ENCODE results near the gene HMCN2. TPM values are rescaled to one million over a fixed set of nuclear protein-coding genes. Genes with fewer than 3 reads are reported as not detected.

HMCN2 gene
- 5.7 TPM for total RNA-seq
- long read RNA-seq, partial matches to known transcripts = 4 of 7 reads
- long read RNA-seq, other reads (novel, unspliced or antisense) = 3 of 7 reads

GRCh38 chr9:130265431-130266235 is at the start of gene HMCN2:
Gene HMCN2 (plus strand): TSS chr9:130265760. CDS start chr9:130265879, 119 bp downstream.
- intact Hi-C loops (cut with DNase I) = loop anchor here (5.0 kb wide), 1 partner anchor 67 kb away; no protein-coding TSS in a partner anchor
- peak; percentile 56 for ATAC-seq
- DNase-seq (ENCODE audit: missing footprints) = peak; percentile 81

- intact Hi-C loops (cut with DNase I) = no loop called here
- ATAC-seq (no peak), DNase-seq (ENCODE audit: missing footprints) (no peak)
These were observed 47.7 kb upstream of the HMCN2 start for GRCh38 chr9:130217838-130218237.

GRCh38 chr9:130219661-130220096 is 45.9 kb upstream of the HMCN2 start:
- no peak for ATAC-seq
- intact Hi-C loops (cut with DNase I) = no loop called here
- DNase-seq (ENCODE audit: missing footprints) = no peak

- ATAC-seq = peak; percentile 50
- no peak for DNase-seq (ENCODE audit: missing footprints)
- intact Hi-C loops (cut with DNase I) = no loop called here
These were observed 45.2 kb upstream of the HMCN2 start for GRCh38 chr9:130220352-130220751.

- no peak for ATAC-seq
- DNase-seq (ENCODE audit: missing footprints) = no peak
- intact Hi-C loops (cut with DNase I) = no loop called here
These were observed 42.7 kb upstream of the HMCN2 start for GRCh38 chr9:130222833-130223232.

GRCh38 chr9:130225071-130225470 is 40.5 kb upstream of the HMCN2 start:
- DNase-seq (ENCODE audit: missing footprints) (no peak), ATAC-seq (no peak)
- intact Hi-C loops (cut with DNase I) = no loop called here

GRCh38 chr9:130225586-130225985 is 40.0 kb upstream of the HMCN2 start:
- ATAC-seq (no peak), DNase-seq (ENCODE audit: missing footprints) (no peak)
- intact Hi-C loops (cut with DNase I) = no loop called here

- DNase-seq (ENCODE audit: missing footprints) (peak; percentile 44), ATAC-seq (no peak)
- intact Hi-C loops (cut with DNase I) = no loop called here
These were observed 39.4 kb upstream of the HMCN2 start for GRCh38 chr9:130226112-130226511.

- no peak for DNase-seq (ENCODE audit: missing footprints)
- no peak for ATAC-seq
- intact Hi-C loops (cut with DNase I) = no loop called here
These were observed 37.7 kb upstream of the HMCN2 start for GRCh38 chr9:130227833-130228232.

GRCh38 chr9:130229759-130230158 is 35.8 kb upstream of the HMCN2 start:
- no peak for ATAC-seq
- intact Hi-C loops (cut with DNase I) = no loop called here

GRCh38 chr9:130230631-130231030 is 34.9 kb upstream of the HMCN2 start:
- intact Hi-C loops (cut with DNase I) = no loop called here
- DNase-seq (ENCODE audit: missing footprints) (no peak), ATAC-seq (no peak)

More at GRCh38 chr9:130229759-130230158, 35.8 kb upstream of the HMCN2 start:
- DNase-seq (ENCODE audit: missing footprints) = no peak

GRCh38 chr9:130232899-130233586 is 32.5 kb upstream of the HMCN2 start:
- DNase-seq (ENCODE audit: missing footprints) (no peak), ATAC-seq (no peak)
- intact Hi-C loops (cut with DNase I) = no loop called here

- no peak for ATAC-seq
- no peak for DNase-seq (ENCODE audit: missing footprints)
- intact Hi-C loops (cut with DNase I) = no loop called here
These were observed 32.0 kb upstream of the HMCN2 start for GRCh38 chr9:130233587-130233945.

- intact Hi-C loops (cut with DNase I) = loop anchor here (5.0 kb wide), 1 partner anchor 347 kb away; no protein-coding TSS in a partner anchor
- ATAC-seq (no peak), DNase-seq (ENCODE audit: missing footprints) (no peak)
These were observed 31.0 kb upstream of the HMCN2 start for GRCh38 chr9:130234340-130235260.

GRCh38 chr9:130235558-130236435 is 29.8 kb upstream of the HMCN2 start:
- peak; percentile 89 for DNase-seq (ENCODE audit: missing footprints)
- peak; percentile 42 for ATAC-seq
- intact Hi-C loops (cut with DNase I) = loop anchor here (1.0 to 5.0 kb wide), 2 partner anchors 128 to 348 kb away; no protein-coding TSS in a partner anchor

GRCh38 chr9:130236436-130236985 is 29.0 kb upstream of the HMCN2 start:
- intact Hi-C loops (cut with DNase I) = loop anchor here (1.0 to 5.0 kb wide), 2 partner anchors 129 to 349 kb away; no protein-coding TSS in a partner anchor
- no peak for DNase-seq (ENCODE audit: missing footprints)
- no peak for ATAC-seq

- ATAC-seq (no peak), DNase-seq (ENCODE audit: missing footprints) (no peak)
- intact Hi-C loops (cut with DNase I) = loop anchor here (5.0 kb wide), 1 partner anchor 350 kb away; no protein-coding TSS in a partner anchor
These were observed 28.5 kb upstream of the HMCN2 start for GRCh38 chr9:130237076-130237475.
